ENCODE data around the gene PPIL1. TPM values are rescaled to one million over a fixed set of nuclear protein-coding genes. Genes with fewer than 3 reads are reported as not detected.

Gene PPIL1
- total and polyA plus RNA-seq, 2 of the 8 experiments (the other 6 are each of a cell fraction or from before 2014, with no cell fraction given) = 83.7 to 86.5 TPM

GRCh38 chr6:36873612-36874442 is 776 bp downstream of the PPIL1 start:
- no peaks in the 10 kb centered on the region for H3K9me3 ChIP-seq (ENCODE audit: insufficient read depth in 2 of 2, low read depth in 1 of 2, low read length in 1 of 2)
- peak overlapping the region in 3 of 4 experiments; percentile 91 to 99 (median 94); a peak in 6 of 7 replicates for H3K9ac ChIP-seq (replicated peaks in 1 of 4; ENCODE audit: extremely low read depth in 1 of 4, low read depth in 3 of 4, low read length in 3 of 4)
- 33% methylated on average over 11 of the region's 11 CpGs; no CpG with 5 or more reads in 1 of the 2 experiments for WGBS, 2 experiments (ENCODE audit: extremely low coverage in 1 of 2, insufficient coverage in 1 of 2, insufficient read length in 1 of 2, insufficient replicate concordance in 2 of 2, low coverage in 1 of 2, low lambda C conversion rate in 2 of 2, missing lambda C conversion rate in 1 of 2)
- no peak overlapping the region for H4K91ac ChIP-seq (replicated peaks; ENCODE audit: insufficient read length, low read length)
- no peaks in the 10 kb centered on the region; the same call in 1 of the 2 replicates for H3K79me1 ChIP-seq (ENCODE audit: low read depth, low read length)
- ChIA-PET POLR2A (ENCODE audit: partially characterized antibody) (interaction anchor here (0.9 to 3.6 kb wide), 23 partner anchors 9 to 267 kb away, joined by 3 to 35 read pairs (median 4); partner anchors contain the start of genes C6orf89 and MTCH1), CTCF (ENCODE audit: partially characterized antibody) (interaction anchor here (0.6 to 6.5 kb wide), 24 partner anchors 10 to 265 kb away, joined by 3 to 77 read pairs (median 4); partner anchors contain the start of gene C6orf89)
- H3K18ac ChIP-seq (ENCODE audit: extremely low read depth, low read length) = no peak overlapping the region
- no peak overlapping the region for H2BK12ac ChIP-seq (ENCODE audit: low read depth, low read length)
- peaks cover 0 to 43% of the 10 kb centered on the region in 2 experiments; a peak in 2 of 4 replicates for H3K79me2 ChIP-seq (ENCODE audit: control insufficient read depth in 1 of 2, insufficient read depth in 2 of 2, low read length in 2 of 2)
- peaks cover 4% of the 10 kb centered on the region; the same call in 1 of the 2 replicates for H3K23me2 ChIP-seq (ENCODE audit: low read depth, low read length)
- H2BK20ac ChIP-seq (ENCODE audit: low read length) = no peak overlapping the region
- H2AFZ ChIP-seq (ENCODE audit: low read length) = peak overlapping the region; percentile 96; the same call in 1 of the 2 replicates
- peak overlapping the region; percentile 94 for H4K5ac ChIP-seq (ENCODE audit: insufficient read length, low read depth, low read length)
- no peak for TF ChIP-seq TAF7 (optimal IDR thresholded peaks at IDR 0.05; ENCODE audit: borderline replicate concordance, low read depth, low read length)
- peak; percentile 44 to 57; a peak in 3 of 4 replicates for TF ChIP-seq RAD21 (IDR thresholded peaks at IDR 0.05 in 1 of 2, conservative IDR thresholded peaks at IDR 0.05 in 1 of 2; ENCODE audit: low read depth in 2 of 2, low read length in 2 of 2)
- peak in 2 of 3 experiments; percentile 37 to 47; a peak in 3 of 4 replicates for TF ChIP-seq CTCF (IDR thresholded peaks at IDR 0.05; ENCODE audit: control extremely low read depth in 1 of 3, insufficient read depth in 1 of 3, low read depth in 1 of 3, low read length in 3 of 3)
- H2BK5ac ChIP-seq (ENCODE audit: low read depth, low read length) = peak overlapping the region; percentile 96; the same call in 1 of the 2 replicates
- peak overlapping the region; percentile 93; the same call in 1 of the 2 replicates for H3K27ac ChIP-seq (ENCODE audit: low read depth, low read length)
- H4K8ac ChIP-seq (ENCODE audit: extremely low read depth, insufficient read depth, low read length) = peak overlapping the region; percentile 95; the same call in 1 of the 2 replicates
- no peak for DNase-seq (ENCODE audit: low read depth in 1 of 2, low spot score in 2 of 2)
- peak overlapping the region; percentile 66 to 79 for H3K4me2 ChIP-seq (ENCODE audit: insufficient read depth in 1 of 2, low read depth in 2 of 2, low read length in 2 of 2)
- no peak overlapping the region for H3K56ac ChIP-seq (replicated peaks; ENCODE audit: insufficient read length, low read depth, low read length)
- H3K14ac ChIP-seq (ENCODE audit: insufficient read length) = no peak overlapping the region
- peaks cover 0 to 4% (median 1%) of the 10 kb centered on the region in 4 experiments; a peak in 3 of 7 replicates for H3K4me1 ChIP-seq (replicated peaks in 1 of 4; ENCODE audit: control insufficient read depth in 3 of 4, insufficient read depth in 4 of 4, low read length in 3 of 4)
- H3K27me3 ChIP-seq (replicated peaks in 1 of 4; ENCODE audit: control insufficient read depth in 3 of 4, extremely low read depth in 1 of 4, insufficient read depth in 3 of 4, low read length in 3 of 4) = no peaks in the 10 kb centered on the region
- peaks cover 7 to 29% (median 10%) of the 10 kb centered on the region in 4 experiments; a peak in 7 of 8 replicates for H3K36me3 ChIP-seq (ENCODE audit: control insufficient read depth in 2 of 4, insufficient read depth in 4 of 4, low read length in 3 of 4)
- no peak overlapping the region for H2AK5ac ChIP-seq (ENCODE audit: low read depth, low read length)
- H3K4ac ChIP-seq (replicated peaks; ENCODE audit: insufficient read length, low read depth, low read length) = no peak overlapping the region
- H4K20me1 ChIP-seq (replicated peaks in 1 of 2; ENCODE audit: control insufficient read depth in 1 of 2, insufficient read depth in 2 of 2, low read length in 2 of 2) = no peaks in the 10 kb centered on the region
- H3K4me3 ChIP-seq (ENCODE audit: extremely low read depth in 1 of 4, insufficient read depth in 2 of 4, low read depth in 3 of 4, low read length in 4 of 4) = peak overlapping the region; percentile 83 to 91 (median 87)
- FAIRE-seq = no peak
- no peak overlapping the region for H2BK120ac ChIP-seq (replicated peaks; ENCODE audit: low read depth, low read length)
- no peak overlapping the region for H3K23ac ChIP-seq (ENCODE audit: insufficient read length)
- no peak overlapping the region for H2BK15ac ChIP-seq (ENCODE audit: low read length)
